Epithelial cell of proximal tubule (primary cell): ENCODE results near the gene CXCL14. TPM values are rescaled to one million over a fixed set of nuclear protein-coding genes. Genes with fewer than 3 reads are reported as not detected.
A peak's percentile ranks its signal among the peaks of the same experiment; 100 is the strongest.

ENCODE experiments used
- DNase-seq: peaks from one replicate; pipeline ENCODE4 v3.0.0-alpha.2; 2011; ENCODE audit warnings: low read depth
- H3K4me3 ChIP-seq: 2 replicates; pipeline ENCODE4 v1.5.1; 2011; ENCODE audit warnings: low read depth, mild to moderate bottlenecking, low read length
- CTCF ChIP-seq: conservative IDR thresholded peaks from 2 replicates; pipeline ENCODE4 v1.5.1; 2012; ENCODE audit warnings: low read depth, mild to moderate bottlenecking, low read length
- total RNA-seq: library from RNA; depleted of rRNA; stranded (reverse); fragments of >200 nt; gene quantifications from 2 replicates; pipeline ENCODE4 v1.2.3, GENCODE V29; 2015

Gene CXCL14
- total RNA-seq, 1 donor from 2014 or later = 0.06 TPM

GRCh38 chr5:135571066-135571609 is 7.7 kb downstream of the CXCL14 start:
- no peak for DNase-seq
- no peak overlapping the region for H3K4me3 ChIP-seq
- peak; percentile 16 for TF ChIP-seq CTCF

DNA sequence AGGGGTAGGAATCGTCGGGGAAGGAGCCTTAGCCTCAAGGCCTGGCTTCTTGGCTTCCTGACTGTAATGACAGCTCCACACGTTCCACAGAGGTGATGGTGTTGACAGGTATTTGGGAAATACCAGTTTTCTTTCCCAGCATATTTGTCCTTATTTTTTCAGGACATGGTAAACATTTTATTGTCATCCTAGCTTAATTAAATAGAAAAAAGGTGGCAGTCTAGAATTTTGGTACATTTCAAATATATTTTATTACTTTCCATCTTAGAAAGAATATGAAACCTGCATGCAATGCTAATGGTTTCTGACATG is 8.4 kb downstream of the CXCL14 start:
- H3K4me3 ChIP-seq = no peak overlapping the region
- TF ChIP-seq CTCF = no peak
- DNase-seq = no peak

GRCh38 chr5:135569755-135570452 is 8.9 kb downstream of the CXCL14 start:
- no peak for DNase-seq
- no peak overlapping the region for H3K4me3 ChIP-seq
- TF ChIP-seq CTCF = peak; percentile 85

DNA sequence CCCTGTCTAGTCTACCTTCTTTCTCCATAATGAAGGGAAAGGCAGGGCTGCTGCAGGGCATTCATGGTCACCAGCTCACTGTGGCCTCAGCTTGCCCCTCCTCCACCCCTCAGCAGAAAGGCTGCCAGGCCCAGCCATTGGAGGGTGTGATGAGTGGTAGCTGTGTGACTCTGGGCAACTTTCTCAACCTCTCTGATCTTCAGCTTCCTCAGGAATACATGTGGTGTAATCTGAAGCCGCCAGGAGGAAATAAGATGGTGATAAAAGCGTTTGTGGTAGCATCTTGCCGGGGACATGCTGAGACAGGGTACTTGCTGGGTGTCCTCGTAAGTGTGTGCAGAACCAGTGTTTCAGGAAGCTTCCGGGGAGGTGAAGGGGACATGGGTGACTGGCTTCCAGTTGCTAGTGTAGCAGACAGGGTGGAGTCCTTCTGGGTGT is 9.8 kb downstream of the CXCL14 start:
- no peak overlapping the region for H3K4me3 ChIP-seq
- DNase-seq = no peak
- no peak for TF ChIP-seq CTCF

DNA sequence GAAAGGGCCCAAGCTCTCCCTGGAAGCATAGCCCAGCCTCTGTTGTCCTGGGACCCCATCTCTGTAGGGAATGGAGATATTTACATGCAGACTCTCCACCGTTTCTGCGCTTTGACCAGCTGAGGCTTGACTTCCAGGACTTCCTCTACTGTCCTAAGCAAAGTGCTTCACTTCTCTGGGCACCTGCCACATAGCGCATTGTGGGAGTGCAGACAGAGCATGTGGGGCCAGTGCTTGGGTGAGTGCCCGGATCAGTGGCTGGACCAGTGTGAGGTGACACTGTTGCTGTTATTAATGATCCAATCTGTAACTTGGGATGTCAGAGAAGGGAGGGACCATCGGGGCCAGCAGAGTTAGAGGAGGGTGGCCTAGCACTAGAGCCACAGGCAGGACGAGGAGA is 10.5 kb downstream of the CXCL14 start:
- H3K4me3 ChIP-seq = no peak overlapping the region
- TF ChIP-seq CTCF = no peak
- DNase-seq = no peak

GRCh38 chr5:135567661-135568060 is 11.1 kb downstream of the CXCL14 start:
- TF ChIP-seq CTCF = no peak
- no peak overlapping the region for H3K4me3 ChIP-seq
- DNase-seq = no peak
